Stimulated activated CD4-positive, alpha-beta T cell treated with anti-CD3 and anti-CD28 coated beads, Interleukin-2, amount 100 ng/mL, for 48 hours (primary cell): ENCODE data around the gene TSPAN4.

Experiments
- DNase-seq, 2 donors: peaks; one replicate each; pipeline ENCODE4 v3.0.0-alpha.2; 2020

Gene TSPAN4

DNA sequence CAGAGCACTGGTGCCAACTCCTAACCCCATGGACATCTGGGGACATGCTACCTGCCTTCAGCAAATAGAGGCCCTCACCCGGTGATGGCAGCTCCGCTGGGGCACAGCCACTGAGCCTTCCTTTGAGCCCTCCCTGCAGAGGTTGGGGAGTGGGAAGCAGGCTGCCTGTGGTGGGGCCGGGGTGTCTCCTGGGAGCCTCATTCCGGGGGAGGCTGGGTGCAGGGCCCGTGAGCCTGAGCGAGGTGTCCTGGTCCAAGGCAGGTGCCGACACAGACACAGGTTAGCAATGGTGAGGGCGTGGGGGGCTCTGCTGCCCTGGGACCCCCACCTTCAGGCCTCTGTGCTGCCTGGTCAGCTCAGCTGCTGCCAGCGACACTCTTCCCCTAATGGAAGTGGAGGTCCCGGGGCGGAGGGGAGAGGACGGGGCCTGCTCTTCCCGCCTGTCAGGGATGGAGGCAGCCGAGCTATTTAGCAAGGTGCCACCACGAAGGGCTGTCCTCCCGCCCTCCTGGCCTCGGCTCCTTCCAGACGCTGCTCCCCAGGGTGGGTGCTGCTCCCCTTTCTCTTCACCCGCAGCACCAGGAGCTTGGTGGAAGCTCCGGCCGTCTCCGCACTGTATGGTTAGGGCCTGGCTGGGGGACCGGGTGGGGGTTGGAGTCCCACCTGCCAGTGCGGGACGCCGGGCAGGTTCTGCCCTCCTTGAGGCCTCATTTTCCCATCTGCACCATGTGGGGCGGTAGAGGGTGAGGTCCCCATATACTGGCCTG, 11.2 kb downstream of the TSPAN4 start:
- DNase-seq = no peak

DNA sequence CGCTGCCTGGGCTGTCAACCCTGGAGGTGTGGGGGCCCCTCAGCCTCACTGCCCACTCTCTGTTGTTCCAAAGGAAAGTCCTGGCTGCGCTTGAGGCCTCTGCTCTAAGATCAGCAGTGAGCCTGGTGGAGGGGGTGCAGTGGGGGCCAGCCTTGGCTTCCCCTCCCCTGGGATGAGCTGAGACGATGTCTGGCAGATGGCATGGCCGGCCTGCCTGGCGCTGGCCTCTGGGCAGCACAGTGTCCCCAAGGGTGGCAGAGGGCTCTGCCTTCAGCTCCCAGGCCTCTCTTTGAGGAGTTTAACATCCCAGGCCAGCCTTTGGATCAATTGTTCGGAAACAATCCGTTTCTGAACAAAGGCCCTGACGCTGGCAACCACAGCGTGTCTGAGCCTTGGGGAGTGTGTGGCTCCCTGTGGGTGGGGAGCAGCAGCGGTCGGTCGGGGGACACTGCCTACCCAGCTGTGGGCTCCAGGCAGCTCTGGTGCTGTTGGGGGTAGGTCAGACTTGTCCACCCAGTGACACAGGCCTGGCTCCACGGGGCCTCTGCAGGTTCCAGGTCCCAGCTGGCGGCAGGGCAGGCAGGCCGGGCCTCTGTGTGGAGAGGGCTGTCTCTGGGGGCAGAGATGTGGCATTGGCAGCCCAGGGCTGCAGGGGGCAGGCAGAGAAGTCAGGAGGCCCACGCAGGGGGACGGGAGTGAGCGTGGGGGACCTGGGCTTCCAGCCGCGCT, 12.1 kb downstream of the TSPAN4 start:
- DNase-seq = no peak

DNA sequence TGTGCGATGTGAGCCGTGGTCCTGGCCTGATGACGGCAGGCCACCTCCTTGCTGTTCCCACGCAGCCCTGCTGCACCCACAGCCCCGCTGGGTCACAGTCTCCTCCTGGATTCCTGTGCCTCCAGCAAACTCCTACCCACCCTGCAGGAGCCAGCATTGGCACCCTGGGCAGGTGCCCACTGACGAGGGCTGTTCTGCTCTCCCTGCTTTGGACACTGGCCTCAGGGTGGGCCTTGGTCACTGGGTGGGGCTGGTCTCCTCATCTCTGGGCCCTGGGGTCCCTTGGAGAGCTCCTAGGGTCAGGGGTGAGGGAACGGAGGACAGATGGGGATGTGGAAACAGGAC, 12.7 kb downstream of the TSPAN4 start:
- no peak for DNase-seq

DNA sequence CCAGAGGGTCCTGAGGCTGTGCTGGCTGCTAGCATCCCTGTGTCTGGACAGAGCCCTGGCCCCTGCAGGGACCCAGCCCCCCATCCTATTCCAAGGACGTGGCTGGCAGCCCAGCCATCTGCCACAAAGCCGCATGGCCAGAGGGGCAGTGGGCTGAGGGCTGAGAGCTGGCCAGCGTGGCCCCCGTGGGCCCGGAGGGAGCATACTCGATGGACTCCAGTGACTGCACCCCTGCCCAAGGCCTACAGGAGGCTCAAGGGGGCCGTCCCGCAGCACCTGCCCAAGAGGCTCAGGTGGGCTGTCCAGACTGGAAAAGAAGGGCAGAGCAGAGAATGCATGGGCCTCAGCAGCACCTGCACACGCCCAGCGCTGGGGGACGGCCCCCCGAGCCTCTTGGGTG, 13.1 kb downstream of the TSPAN4 start:
- DNase-seq = no peak

DNA sequence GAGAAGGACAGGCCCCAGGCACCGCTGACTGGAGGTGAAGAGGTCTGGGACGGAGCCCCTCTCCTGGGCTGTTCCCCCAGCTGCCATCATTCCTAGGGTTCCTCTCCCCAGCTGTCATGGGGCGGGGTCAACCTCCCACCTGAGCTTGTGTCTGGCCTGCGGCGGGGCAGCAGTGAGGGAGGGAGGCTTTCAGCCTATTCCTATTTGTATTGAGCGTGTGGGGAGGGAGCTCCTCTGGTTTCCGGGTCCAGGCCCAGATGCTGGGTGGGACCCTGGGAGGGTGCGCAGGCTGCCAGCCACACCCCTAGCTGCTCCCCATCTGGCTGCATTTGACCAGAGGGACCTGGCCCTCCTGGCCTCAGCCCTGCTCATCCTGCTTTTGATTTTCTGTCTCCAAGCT, 13.7 kb downstream of the TSPAN4 start:
- DNase-seq = no peak

DNA sequence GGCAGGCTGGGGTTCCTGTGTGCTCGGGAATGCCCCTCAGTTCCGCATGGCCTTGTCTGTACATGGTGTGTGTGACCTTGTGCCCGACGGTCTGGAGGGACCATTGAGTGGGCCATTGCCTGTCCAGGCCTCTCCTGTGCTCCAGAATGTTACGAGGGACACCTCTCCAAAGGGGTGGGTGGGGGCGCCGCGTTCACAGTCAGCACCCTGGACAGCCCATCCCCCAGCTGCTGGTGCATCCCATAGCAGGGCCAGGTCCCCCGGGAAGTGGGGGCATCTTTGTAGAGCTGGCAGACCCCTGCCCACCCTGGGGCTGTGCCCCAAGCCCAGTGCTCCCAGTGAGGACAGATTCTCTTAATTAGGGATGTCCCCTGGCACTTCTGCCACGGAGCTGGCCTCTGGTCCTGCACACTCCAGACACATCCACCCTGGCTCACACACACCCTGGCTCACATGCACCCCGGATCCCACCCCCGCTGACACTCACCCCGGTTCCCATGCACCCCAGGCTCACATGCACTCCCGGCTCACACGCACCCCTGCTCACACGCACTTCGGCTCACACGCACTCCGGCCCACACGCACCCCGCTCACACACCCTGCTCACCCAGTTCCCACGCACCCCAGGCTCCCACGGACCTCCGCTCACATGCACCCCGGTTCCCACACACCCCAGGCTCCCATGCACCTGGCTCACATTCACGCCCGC, 15.6 kb downstream of the TSPAN4 start:
- DNase-seq = no peak

DNA sequence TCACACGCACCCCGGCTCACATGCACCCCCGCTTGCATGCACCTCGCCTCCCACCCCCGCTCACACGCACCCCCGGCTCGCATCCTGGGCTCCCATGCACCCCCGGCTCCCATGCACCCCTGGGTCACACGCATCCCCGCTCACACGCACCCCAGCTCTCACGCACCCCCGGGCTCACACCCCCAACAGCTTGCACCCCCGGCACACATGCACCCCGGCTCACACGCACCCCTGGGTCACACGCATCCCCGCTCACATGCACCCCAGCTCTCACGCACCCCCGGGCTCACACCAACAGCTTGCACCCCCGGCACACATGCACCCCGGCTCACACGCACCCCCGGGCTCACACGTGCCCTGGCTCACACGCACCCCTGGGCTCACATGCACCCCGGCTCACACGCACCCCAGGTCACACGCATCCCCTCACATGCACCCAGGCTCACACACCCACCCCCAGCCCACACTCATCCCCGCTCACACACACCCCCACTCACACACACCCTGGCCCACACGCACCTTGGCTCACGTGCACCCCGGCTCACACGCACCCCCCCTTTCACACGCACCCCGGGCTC, 16.2 kb downstream of the TSPAN4 start:
- no peak for DNase-seq

DNA sequence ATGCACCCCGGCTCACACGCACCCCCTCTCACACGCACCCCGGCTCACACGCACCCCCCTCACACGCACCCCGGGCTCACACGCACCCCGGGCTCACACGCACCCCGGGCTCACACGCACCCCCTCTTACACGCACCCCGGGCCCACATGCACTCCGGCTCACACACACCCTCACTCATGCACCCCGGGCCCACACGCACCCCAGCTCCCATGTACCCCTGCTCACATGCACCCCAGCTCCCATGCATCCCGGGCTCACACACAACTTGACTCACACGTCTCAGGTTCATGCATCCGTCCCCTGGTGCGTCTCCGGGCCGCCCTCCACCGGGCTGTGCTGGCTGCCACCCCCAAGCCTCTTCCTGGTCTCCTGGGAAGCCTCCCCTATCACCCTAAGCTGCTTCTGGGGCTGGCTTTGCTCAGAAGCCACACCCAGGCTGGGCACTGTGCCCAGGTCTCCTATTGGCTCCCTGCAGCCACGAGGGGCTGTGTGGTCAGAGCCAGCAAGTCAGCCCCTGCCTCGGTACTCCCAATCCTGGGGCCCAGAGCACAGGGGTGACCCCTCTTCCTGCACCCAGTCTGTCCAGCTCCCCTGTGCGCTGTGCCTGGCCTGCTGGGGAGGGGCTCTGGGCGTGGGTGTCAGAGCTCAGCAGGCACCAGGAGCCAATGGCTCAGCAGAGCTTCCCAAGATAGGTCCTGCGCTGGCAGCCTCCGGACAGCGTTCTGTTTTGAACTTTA, 16.9 kb downstream of the TSPAN4 start:
- no peak for DNase-seq

DNA sequence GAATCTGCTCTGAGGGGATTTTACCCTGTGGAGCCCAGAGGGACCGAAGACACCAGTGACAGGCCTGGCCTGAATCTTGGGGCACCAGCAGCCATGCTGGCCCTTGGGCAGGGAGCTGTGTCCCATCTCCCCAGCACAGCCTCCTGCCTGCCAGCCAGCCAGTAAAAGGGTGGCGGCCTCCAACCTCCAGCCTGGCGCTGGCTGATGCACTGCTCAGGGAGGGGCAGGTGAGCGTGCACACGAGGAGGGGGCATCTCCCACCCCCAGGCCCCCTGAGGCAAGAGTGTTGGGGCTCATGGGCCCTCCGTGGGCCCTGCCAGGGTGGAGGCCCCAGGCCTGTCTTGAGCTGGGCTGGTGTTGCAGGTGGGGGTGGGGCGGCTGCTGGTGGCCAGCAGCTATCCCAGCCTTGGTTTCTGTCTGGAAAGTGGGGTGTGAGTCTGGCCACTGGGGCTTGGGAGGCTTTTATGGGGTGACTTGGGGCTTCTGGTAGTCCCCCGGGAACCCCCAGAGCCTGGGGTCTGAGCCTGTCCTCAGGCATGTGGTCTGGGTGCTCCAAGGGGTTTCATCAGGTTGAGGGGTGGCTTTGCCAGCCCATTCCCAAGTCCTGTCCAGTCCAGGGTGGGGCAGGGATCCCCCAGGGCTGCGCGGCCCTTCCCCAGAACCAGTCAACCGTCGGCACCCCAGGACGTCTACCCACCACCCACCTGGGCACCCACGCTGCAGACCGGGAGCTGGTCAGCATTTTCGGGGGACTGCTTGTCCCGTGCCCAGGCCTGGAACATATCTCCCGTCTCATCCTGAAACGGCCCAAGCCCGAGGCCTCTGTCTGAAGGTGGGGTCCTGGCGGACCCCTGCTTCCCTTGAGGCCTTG, 17.8 kb downstream of the TSPAN4 start:
- DNase-seq = no peak

DNA sequence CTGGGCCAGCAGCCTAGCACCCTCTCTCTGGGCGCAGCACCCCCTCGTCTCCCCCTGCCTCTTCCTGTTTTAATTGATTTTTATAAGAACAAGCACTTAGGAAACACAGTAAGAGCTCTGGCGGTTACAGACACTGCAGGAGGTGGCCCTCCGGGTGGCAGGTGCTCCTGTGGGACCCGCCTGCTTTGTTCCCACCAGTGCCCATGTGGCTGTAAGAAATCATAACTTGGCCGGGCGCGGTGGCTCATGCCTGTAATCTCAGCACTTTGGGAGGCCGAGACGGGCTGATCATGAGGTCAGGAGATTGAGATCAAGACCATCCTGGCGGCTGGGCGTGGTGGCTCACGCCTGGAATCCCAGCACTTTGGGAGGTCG, 18.4 kb downstream of the TSPAN4 start:
- no peak for DNase-seq

DNA sequence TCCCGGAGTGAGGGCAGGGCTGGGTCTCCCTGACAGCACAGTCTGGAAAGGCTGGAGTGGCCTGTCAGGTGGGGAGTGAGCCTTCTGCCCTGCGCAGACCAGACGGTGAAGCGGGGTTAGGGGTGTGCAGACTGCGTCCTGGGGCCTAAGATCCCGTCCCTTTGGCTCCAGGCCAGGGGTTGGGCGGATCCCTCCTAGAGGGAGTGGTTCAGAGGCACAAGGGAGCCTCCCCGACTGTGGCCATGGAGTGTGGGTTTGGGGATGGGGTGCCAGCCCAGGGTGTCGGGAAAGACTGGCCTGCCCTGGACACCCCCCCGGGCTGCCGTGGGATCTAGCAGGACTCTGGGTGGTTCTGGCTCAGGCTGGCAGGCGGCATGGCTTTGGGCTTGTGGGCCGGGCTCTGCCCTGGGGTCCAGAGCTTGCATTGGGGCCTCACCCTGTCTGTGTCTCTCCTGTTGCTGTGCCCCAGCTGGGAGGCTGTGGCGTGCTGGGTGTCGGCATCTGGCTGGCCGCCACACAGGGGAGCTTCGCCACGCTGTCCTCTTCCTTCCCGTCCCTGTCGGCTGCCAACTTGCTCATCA, 19.5 kb downstream of the TSPAN4 start:
- DNase-seq = no peak

DNA sequence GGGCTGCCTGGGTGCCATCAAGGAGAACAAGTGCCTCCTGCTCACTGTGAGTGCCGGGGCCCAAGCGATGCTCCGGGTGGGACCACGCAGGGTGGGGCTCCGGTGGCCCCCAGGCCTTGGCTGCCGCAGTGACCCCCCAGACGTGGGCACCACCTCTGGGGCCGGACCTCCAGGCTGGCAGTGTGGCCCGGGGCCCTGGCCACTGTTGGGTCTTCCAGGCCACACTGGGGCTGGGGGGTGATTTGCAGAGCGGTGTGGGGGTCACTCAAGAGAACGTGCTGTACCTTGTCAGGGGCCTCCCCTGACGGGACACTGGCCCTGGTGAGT, 20.0 kb downstream of the TSPAN4 start:
- no peak for DNase-seq

DNA sequence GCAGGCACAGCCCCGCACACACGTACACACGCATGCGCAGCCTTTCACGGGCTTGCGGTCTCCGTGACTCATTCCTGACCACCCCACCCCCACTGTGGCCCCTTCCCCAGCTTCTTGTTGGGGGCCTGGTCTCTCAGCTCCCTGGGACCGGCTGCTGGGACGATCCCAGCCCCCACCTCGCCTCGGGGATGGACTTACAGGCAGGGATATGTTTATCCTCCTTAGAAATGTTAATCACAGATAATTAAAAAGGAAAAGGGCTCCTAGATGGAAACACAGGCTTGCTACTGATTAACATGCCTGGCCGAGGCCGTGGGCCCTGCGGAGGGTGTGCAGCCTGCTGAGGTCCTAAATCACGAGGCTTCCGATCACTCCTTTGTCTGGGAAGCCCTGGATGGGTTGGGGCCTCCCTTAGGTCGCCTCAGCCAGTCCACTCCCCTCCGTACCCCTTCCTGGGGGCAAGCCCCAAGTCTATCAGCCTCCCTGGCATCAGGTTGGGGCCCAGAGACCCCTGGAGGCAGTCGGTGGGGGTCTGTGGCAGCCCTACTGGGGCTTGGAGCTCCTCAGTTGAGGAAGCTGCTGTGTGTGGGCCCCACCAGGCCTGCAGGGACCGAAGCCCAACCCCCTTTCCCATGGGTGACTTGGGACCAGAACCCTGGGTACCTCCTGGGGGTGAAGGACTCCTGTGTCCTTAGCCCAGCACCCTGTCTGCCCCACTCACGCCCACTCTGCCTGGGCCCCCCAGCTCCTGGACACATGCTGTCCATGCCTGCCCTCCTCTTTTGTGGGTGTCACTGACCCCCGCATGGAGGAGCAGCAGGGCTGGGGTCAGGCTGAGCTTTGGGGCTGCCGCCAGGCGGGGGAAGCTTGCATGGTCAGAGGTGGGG, 20.6 kb downstream of the TSPAN4 start:
- DNase-seq = no peak

DNA sequence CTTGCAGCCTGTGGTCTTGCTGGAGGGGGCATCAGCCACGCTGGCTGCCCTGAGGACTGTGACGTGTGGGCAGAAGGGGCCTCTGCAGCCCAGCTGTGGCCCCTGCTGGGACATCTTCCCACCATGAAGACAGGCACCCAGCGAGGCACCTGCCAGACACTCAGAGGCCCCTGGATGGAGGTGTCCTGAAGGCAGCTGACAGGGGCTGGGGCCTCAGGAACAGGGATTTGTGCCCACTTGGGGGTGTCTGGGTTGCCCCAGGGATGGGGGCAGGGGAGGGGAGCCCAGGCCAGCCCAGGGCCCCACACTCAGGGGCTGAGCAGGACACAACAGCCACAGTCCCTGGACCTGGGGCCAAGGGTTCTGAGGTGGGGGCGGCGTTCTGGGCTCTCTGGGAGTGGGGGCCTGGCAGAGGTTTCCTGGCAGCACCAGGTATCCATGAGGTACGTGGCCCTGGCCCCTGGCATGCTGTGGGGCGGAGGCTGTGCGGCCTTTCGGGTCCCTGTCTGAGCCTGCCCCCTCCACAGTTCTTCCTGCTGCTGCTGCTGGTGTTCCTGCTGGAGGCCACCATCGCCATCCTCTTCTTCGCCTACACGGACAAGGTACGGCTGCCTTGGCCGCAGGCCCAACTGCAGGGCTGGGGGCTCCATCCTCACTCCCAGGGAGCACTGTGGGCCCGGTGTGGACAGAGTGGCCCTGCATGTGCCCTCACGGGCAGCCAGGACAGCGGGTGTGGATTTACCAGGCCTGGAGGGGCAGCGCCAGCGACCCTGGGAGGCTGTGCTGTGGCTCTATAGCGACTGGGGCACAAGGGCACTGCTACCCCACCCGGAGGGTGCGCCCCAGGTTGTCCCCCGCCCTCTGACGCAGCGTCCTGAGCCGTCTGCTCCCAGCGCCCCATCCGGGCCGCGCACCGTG, 21.5 kb downstream of the TSPAN4 start:
- no peak for DNase-seq

DNA sequence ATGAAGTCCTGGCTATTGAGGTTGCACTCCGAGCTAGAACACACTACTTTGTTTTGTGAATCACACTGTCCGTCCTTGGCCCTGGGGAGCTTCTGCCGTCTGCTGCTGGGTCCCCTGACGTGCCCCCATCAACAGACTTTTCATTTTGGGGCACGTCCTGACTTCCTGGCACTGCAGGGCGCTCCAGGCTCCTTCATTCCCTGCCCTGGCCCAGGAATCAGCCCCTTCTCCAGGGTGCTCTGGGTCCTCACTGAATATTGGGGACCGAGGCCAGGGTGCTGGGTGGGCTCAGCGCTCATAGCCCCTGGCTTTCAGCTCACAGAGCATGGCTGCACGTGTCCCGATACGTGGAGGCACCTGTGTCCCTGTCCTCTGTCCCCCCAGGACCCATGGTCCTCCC, 22.2 kb downstream of the TSPAN4 start:
- DNase-seq = no peak

DNA sequence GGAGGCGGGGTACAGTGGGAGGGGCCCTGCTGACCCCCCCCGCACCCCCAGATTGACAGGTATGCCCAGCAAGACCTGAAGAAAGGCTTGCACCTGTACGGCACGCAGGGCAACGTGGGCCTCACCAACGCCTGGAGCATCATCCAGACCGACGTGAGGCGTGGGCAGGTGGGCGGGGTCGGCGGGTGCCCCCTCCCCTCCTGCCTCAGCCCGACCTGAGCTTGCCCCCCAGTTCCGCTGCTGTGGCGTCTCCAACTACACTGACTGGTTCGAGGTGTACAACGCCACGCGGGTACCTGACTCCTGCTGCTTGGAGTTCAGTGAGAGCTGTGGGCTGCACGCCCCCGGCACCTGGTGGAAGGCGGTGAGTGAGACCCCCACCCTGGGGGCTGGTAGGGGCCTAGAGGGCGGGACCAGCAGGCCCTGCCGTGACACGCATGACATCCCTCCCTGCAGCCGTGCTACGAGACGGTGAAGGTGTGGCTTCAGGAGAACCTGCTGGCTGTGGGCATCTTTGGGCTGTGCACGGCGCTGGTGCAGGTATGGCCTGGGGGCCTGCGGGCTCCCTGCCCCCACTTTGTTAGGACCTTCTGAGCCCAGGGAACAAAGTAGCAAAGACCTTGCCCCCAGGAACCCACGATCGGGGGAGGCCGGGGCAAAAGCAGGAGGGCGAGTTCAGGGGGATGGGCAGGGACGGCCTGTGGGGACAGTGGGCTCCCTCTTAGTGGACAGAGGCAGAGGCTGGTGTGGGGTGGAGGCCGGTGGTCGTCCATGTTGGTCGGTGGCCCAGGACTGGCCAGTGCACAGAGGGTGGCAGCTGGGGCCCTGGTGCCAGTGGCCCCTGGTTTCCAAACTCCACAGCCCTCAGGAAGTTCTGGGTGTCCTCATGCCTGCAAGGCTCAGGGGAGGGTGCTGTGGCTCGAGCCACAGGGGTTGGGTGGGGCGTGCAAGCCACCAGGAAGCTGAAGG, 23.1 kb downstream of the TSPAN4 start:
- no peak for DNase-seq

DNA sequence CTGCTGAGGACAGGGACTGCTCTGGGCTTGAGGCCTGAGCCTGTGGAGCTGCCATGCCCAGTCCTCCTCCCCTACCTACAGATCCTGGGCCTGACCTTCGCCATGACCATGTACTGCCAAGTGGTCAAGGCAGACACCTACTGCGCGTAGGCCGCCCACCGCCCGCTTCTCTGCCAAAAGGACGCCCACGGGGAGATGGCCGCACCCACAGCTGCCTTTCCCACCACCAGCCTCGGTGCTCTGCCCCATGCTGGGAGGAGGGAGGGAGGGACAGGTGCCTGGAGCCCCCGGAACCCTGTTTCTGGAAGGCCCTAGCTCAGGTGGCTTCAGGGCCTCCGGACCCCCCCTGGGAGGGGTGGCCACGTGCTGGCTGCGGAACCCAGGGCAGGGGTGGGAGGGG, 23.8 kb downstream of the TSPAN4 start:
- DNase-seq = no peak

DNA sequence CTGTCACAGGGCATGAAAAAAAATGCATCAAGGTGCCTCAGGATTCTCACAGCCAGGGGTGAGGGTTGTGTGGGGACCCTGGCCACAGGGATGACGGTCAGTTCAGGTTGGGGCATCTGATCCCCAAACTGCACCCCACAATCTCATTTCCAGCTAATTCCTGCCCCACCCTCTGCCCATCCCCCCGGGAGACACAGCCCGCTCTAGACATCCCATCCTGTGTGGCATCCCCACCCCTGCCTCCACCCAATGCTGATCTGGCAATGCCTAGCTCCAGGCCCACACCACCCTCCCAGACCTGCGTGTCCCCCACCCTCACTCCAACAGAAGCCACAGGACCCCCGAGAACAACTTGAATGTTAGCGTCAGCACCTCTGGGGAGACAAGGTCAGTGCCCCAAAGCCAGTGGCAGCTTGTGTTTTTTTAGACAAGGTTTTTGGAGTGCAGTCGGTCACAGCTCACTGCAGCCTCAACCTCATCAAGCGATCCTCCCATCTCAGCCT, 25.3 kb downstream of the TSPAN4 start:
- DNase-seq = no peak
